DMS153 treated with DMSO at 0.1 percent for 48 hours (cell line): ENCODE measurements around the gene PHACTR3.
"Not testable (repeated sequence)": the region's sequence is repeated elsewhere in the genome, so short reads cannot be mapped to it uniquely, and the experiment has no call there.

ENCODE experiments used
- DNase-seq: peaks from one replicate; lab custom pipeline; 2025; ENCODE audit not compliant: unreplicated experiment; lab: John Stamatoyannopoulos, UW

Gene PHACTR3

GRCh38 chr20:59603781-59604541 lies at the start of gene PHACTR3:
PHACTR3 (plus strand) TSS chr20:59604540; CDS start chr20:59605015, 475 bp downstream.
- no peak for DNase-seq

GRCh38 chr20:59557733-59558529 lies 46.4 kb upstream of the PHACTR3 start:
- DNase-seq = not testable (repeated sequence)

GRCh38 chr20:59559024-59559817 lies 45.1 kb upstream of the PHACTR3 start:
- no peak for DNase-seq

- no peak for DNase-seq
Measured at GRCh38 chr20:59559863-59560262, 44.5 kb upstream of the PHACTR3 start.

GRCh38 chr20:59560588-59561227 lies 43.6 kb upstream of the PHACTR3 start:
- peak; percentile 3 for DNase-seq

GRCh38 chr20:59561228-59561605 lies 43.1 kb upstream of the PHACTR3 start:
- DNase-seq = no peak

- DNase-seq = no peak
Measured at GRCh38 chr20:59561614-59562277, 42.6 kb upstream of the PHACTR3 start.

GRCh38 chr20:59564171-59564570 lies 40.2 kb upstream of the PHACTR3 start:
- DNase-seq = no peak

GRCh38 chr20:59564943-59565342 lies 39.4 kb upstream of the PHACTR3 start:
- no peak for DNase-seq

- DNase-seq = no peak
Measured at GRCh38 chr20:59565768-59566461, 38.4 kb upstream of the PHACTR3 start.

- no peak for DNase-seq
Measured at GRCh38 chr20:59566631-59567524, 37.5 kb upstream of the PHACTR3 start.

GRCh38 chr20:59567585-59568508 lies 36.5 kb upstream of the PHACTR3 start:
- no peak for DNase-seq

- DNase-seq = no peak
Measured at GRCh38 chr20:59568509-59569024, 35.8 kb upstream of the PHACTR3 start.

GRCh38 chr20:59569305-59569704 lies 35.0 kb upstream of the PHACTR3 start:
- DNase-seq = no peak

GRCh38 chr20:59571151-59571550 lies 33.2 kb upstream of the PHACTR3 start:
- no peak for DNase-seq

GRCh38 chr20:59571551-59572314 lies 32.6 kb upstream of the PHACTR3 start:
- peak; percentile 10 for DNase-seq

GRCh38 chr20:59572515-59572914 lies 31.8 kb upstream of the PHACTR3 start:
- no peak for DNase-seq
